PC-3 (cell line): Measurements from ENCODE around the gene CELA2B.

ENCODE experiments used
- CTCF ChIP-seq: fragments of 300-600 bp; sonication (generic); conservative IDR thresholded peaks from 2 replicates; pipeline ENCODE4 v1.5.1; 2017; ENCODE audit warnings: antibody characterized with exemption, low read depth, mild to moderate bottlenecking, low read length
- EZH2phosphoT487 ChIP-seq: fragments of 300-600 bp; sonication (generic); IDR thresholded peaks from 2 replicates; pipeline ENCODE4 v1.6.1; 2018; ENCODE audit warnings: mild to moderate bottlenecking, antibody characterized with exemption, low read length, borderline replicate concordance

GRCh38 chr1:15500184-15501178 lies 24.6 kb downstream of the CELA2B start:
- TF ChIP-seq CTCF (no peak), EZH2phosphoT487 (no peak)
